Duodenal mucosa (tissue), 2 donors: ENCODE results near the gene FANCG.

Experiments used
- H3K27ac ChIP-seq: one replicate; pipeline ENCODE4 v1.7.0; 2013; ENCODE audit warnings: low read depth, low read length
- H3K27me3 ChIP-seq, 2 donors: one replicate each; pipeline ENCODE4 v1.7.0; 2013; ENCODE audit warnings: low read length in 2 of 2, control low read depth in 1 of 2; ENCODE audit not compliant: insufficient read depth in 2 of 2, control insufficient read depth in 1 of 2
- H3K36me3 ChIP-seq, 2 donors: one replicate each; pipeline ENCODE4 v1.7.0; 2013; ENCODE audit warnings: low read length in 2 of 2, control low read depth in 1 of 2; ENCODE audit not compliant: insufficient read depth in 2 of 2, control insufficient read depth in 1 of 2
- H3K4me1 ChIP-seq, 2 donors: one replicate each; pipeline ENCODE4 v1.7.0; 2013; ENCODE audit warnings: low read length in 2 of 2, control low read depth in 1 of 2; ENCODE audit not compliant: insufficient read depth in 2 of 2, control insufficient read depth in 1 of 2
- H3K4me3 ChIP-seq, 2 donors: one replicate each; pipeline ENCODE4 v1.7.0; 2013; ENCODE audit warnings: low read length in 2 of 2, low read depth in 1 of 2
- H3K9ac ChIP-seq, 2 donors: one replicate each; pipeline ENCODE4 v1.7.0; 2013; ENCODE audit warnings: low read length in 2 of 2, low read depth in 1 of 2
- H3K9me3 ChIP-seq, 2 donors: one replicate each; pipeline ENCODE4 v1.7.0; 2013; ENCODE audit warnings: low read length in 2 of 2, control low read depth in 1 of 2; ENCODE audit not compliant: control insufficient read depth in 1 of 2

Gene FANCG

DNA sequence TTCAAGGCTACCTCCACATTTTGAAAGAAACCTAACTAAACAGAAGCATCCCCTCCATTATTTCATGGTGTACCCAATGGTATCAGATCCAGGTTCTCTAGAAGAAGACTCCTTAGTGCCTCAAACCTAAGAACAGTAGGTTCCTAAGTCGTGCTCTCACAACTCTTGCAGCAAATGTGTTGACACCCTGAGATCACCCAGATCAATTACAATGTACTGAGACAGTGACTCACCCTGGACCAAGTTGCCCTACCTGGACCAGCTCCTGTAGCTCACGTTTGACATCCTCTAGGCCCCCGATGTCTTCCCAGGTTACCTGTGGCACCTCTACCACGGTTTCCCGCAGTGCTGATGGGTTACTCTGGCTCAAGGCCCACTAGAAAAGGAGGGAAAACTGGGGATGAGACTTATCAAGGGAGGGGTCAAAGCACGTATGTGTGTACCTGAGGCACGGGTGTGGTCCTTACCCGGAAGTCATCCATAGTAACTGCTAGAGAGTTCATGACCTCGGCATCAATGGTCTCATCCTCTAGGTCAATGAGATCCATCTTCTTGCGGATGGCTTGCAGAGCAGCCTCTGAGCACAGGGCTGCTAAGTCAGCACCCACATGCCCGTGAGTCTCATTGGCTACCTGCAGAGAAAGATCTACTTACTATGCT is 19.1 kb downstream of the FANCG start:
- Histone ChIP-seq H3K9ac (no peak overlapping the region), H3K27ac (no peak overlapping the region), H3K4me3 (no peak overlapping the region), H3K27me3 (no peaks in the 10 kb centered on the region), H3K36me3 (peaks cover 92 to 99% of the 10 kb centered on the region in 2 donors), H3K9me3 (no peaks in the 10 kb centered on the region), H3K4me1 (no peaks in the 10 kb centered on the region)

- no peaks in the 10 kb centered on the region for H3K4me1 ChIP-seq
- no peaks in the 10 kb centered on the region for H3K27me3 ChIP-seq
- no peak overlapping the region for H3K27ac ChIP-seq
- peaks cover 81 to 100% of the 10 kb centered on the region in 2 donors for H3K36me3 ChIP-seq
- no peak overlapping the region for H3K9ac ChIP-seq
- no peak overlapping the region for H3K4me3 ChIP-seq
- H3K9me3 ChIP-seq, result no peaks in the 10 kb centered on the region
Observed at GRCh38 chr9:35059438-35059837, 20.3 kb downstream of the FANCG start.

DNA sequence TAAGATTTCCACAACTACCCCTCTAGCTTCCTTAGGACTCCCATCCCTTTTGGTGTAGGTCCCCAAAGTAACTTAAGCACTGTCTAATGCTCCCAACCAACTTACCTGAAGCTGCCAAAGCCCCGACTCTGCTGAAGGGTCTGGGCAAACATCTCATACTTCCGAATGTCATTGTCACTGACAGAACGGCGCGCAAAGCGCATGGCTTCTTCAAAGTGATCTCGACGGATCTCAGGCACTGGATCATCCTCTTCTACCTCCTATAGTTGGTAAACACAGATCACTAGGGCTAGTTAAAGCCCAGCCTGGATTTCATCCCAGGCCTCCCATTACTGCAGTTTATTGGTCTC is 22.5 kb downstream of the FANCG start:
- Histone ChIP-seq H3K36me3 (peaks cover 63 to 83% of the 10 kb centered on the region in 2 donors), H3K4me3 (no peak overlapping the region), H3K4me1 (no peaks in the 10 kb centered on the region), H3K9me3 (no peaks in the 10 kb centered on the region), H3K27me3 (no peaks in the 10 kb centered on the region), H3K27ac (no peak overlapping the region), H3K9ac (no peak overlapping the region)

DNA sequence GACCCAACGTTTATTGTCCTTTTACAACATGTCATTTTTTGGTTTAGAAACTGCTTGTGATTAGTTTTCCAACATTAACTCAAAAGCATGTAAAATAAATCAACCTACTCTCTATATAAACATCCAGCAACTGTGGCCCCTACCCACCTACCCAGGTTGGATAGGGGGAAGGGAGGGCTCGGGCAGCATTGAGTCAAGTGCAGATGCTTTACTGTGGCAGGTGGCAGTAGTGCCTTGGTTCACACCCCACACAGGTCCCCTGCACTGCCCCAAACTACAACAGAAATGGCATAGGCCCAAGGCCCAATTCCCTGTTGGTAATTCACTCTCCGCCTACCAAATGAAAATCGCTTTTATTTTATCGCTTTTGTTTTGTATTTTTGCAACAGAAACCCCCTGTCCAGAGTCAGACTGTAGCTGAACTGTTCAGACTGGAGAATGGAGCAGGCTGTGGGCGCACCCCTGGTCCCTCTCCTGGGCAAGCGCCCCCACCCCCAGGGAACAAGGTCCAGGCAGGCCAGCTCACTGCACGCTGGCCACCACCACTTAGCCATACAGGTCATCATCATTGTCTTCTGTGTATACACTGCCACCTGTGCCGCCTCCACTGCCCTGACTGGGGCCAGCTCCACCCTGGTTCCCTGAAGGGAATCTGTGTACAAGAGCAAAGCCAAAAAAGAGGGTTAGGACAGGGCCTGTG is 23.0 kb downstream of the FANCG start:
- Histone ChIP-seq H3K9me3 (no peaks in the 10 kb centered on the region), H3K9ac (no peak overlapping the region), H3K27me3 (no peaks in the 10 kb centered on the region), H3K36me3 (peaks cover 61 to 81% of the 10 kb centered on the region in 2 donors), H3K4me3 (no peak overlapping the region), H3K4me1 (no peaks in the 10 kb centered on the region), H3K27ac (no peak overlapping the region)

DNA sequence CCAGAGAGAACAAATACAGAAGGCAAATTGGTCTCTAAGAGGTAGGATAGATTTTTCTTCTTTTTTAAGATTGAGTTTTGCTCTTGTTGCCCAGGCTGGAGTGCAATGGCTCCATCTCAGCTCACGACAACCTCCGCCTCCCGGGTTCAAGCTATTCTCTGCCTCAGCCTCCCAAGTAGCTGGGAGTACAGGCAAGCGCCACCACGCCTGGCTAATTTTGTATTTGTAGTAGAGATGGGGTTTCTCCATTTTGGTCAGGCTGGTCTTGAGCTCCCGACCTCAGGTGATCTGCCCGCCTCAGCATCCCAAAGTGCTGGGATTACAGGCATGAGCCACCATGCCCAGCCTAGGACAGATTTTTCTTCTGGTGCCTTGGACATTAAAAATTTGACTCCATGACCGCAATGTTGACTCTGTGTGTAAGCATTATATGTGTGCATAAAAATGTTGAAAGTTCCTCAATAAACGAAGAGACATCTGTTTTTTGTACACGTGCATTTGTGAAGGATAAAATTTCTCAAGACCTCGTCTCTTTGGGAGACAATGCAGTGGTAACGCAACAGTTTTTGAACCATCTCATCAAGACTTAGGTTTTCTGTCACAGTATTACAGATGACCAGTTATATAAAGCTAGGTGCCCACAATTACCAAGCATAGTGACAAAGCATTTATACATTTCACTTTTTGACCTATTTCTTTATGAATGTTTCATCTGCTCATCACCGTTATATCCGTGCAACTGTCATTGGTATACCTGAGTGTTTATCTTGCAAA is 24.7 kb downstream of the FANCG start:
- H3K4me3 ChIP-seq, result no peak overlapping the region
- H3K4me1 ChIP-seq, result no peaks in the 10 kb centered on the region
- no peak overlapping the region for H3K9ac ChIP-seq
- H3K27me3 ChIP-seq, result no peaks in the 10 kb centered on the region
- no peaks in the 10 kb centered on the region for H3K9me3 ChIP-seq
- H3K36me3 ChIP-seq, result peaks cover 45 to 71% of the 10 kb centered on the region in 2 donors
- no peak overlapping the region for H3K27ac ChIP-seq

DNA sequence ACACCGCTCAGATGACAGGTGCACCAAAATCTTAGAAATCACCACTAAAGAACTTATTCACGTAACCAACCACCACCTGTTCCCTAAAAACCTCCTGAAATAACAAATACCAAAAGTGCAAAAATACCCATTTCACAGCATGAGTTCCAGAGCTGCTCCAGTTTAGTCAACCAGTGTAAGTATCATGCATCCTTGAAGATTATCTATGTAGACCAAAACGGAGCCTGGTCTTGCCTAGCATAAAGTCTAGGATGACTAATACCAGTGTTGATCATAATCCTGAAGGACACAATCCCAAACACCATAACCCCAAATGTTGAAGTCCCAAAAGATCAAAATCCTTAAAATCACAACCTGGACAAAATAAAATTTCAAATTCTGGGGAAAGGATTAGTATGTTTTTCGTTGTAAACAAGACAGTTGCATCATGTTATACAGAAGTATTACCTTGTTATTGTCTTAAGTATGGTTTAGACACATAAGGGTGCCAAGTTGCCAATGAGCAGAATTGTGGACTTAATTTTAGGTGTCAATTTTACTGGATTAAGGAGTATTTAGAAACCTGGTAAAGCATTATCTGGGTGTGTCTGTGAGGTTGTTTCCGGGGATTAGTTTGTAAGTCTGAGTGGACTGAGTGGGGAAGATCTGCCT is 25.4 kb downstream of the FANCG start:
- Histone ChIP-seq H3K9me3 (no peaks in the 10 kb centered on the region), H3K4me1 (no peaks in the 10 kb centered on the region), H3K9ac (no peak overlapping the region), H3K27me3 (no peaks in the 10 kb centered on the region), H3K36me3 (peaks cover 38 to 70% of the 10 kb centered on the region in 2 donors), H3K27ac (no peak overlapping the region), H3K4me3 (no peak overlapping the region)

- Histone ChIP-seq H3K9me3 (no peaks in the 10 kb centered on the region), H3K4me1 (no peaks in the 10 kb centered on the region), H3K36me3 (peaks cover 11 to 54% of the 10 kb centered on the region in 2 donors), H3K27me3 (no peaks in the 10 kb centered on the region), H3K9ac (no peak overlapping the region), H3K27ac (no peak overlapping the region), H3K4me3 (no peak overlapping the region)
Observed at GRCh38 chr9:35051069-35051967, 28.4 kb downstream of the FANCG start.

DNA sequence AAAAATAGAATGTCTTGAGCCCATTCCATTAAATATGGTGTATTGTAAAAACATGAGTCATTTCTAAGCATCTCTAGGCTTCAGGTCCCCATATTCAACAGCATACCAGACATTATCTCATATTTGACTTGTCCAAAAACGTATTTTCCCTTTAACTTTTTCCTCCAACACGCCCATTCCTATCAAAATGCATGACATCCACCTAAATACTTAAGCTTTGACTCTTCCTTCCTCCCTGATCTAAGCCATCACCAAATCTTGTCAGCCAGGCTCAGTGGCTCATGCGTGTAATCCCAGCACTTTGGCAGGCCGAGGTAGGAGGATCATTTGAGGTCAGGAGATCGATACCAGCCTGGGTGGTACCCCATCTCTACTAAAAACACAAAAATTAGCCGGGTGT is 31.2 kb downstream of the FANCG start:
- peaks cover 12 to 54% of the 10 kb centered on the region in 2 donors for H3K36me3 ChIP-seq
- H3K4me1 ChIP-seq, result no peaks in the 10 kb centered on the region
- H3K27ac ChIP-seq, result no peak overlapping the region
- no peaks in the 10 kb centered on the region for H3K27me3 ChIP-seq
- H3K9me3 ChIP-seq, result no peaks in the 10 kb centered on the region
- no peak overlapping the region for H3K4me3 ChIP-seq
- H3K9ac ChIP-seq, result no peak overlapping the region

DNA sequence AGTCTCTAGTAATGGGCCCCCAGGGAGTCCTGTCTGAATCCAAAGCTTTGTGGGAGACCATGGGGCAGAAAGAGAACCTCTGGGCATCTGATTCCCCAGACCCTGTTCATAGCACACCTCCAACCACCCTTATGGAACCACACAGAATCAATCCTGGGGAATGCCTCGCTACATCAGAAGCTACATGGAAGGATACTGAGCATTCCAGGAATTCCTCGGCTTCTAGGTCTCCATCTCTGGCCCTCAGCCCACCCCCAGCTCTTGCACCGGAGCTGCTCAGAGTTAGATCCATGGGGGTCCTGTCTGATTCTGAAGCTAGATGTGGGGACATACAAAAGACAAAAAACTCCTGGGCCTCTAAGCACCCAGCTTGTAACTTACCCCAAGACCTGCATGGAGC is 35.7 kb downstream of the FANCG start:
- Histone ChIP-seq H3K36me3 (peaks cover 19 to 42% of the 10 kb centered on the region in 2 donors), H3K4me3 (no peak overlapping the region), H3K27me3 (no peaks in the 10 kb centered on the region), H3K9me3 (no peaks in the 10 kb centered on the region), H3K4me1 (no peaks in the 10 kb centered on the region), H3K9ac (no peak overlapping the region), H3K27ac (no peak overlapping the region)
